Endodermal cell (in vitro differentiated cells): Measurements from ENCODE around the gene CHRNB1. TPM values are rescaled to one million over a fixed set of nuclear protein-coding genes. Genes with fewer than 3 reads are reported as not detected.
"Not testable (repeated sequence)": the region's sequence is repeated elsewhere in the genome, so short reads cannot be mapped to it uniquely, and the experiment has no call there.

Experiments
- DNase-seq: peaks from one replicate; pipeline ENCODE4 v3.0.0-alpha.2; 2017
- H3K27ac ChIP-seq: 2 replicates; pipeline ENCODE4 v1.5.1; 2013; ENCODE audit warnings: mild to moderate bottlenecking, low read depth, low read length, moderate library complexity
- H3K27me3 ChIP-seq: 2 replicates; pipeline ENCODE4 v1.6.1; 2013; ENCODE audit warnings: mild to moderate bottlenecking, low read length, moderate library complexity; ENCODE audit not compliant: insufficient read depth, control insufficient read depth, poor library complexity, severe bottlenecking
- H3K36me3 ChIP-seq: 2 replicates; pipeline ENCODE4 v1.7.0; 2013; ENCODE audit warnings: mild to moderate bottlenecking, low read length, moderate library complexity; ENCODE audit not compliant: control insufficient read depth, insufficient read depth
- H3K4me1 ChIP-seq: one replicate; pipeline ENCODE4 v1.7.0; 2013; ENCODE audit warnings: low read length; ENCODE audit not compliant: control insufficient read depth, insufficient read depth
- H3K4me3 ChIP-seq: 2 replicates; pipeline ENCODE4 v1.5.1; 2013; ENCODE audit warnings: mild to moderate bottlenecking, low read length, moderate library complexity
- H3K9ac ChIP-seq: 2 replicates; pipeline ENCODE4 v1.6.1; 2013; ENCODE audit warnings: mild to moderate bottlenecking, low read length, moderate library complexity; ENCODE audit not compliant: poor library complexity, severe bottlenecking; ENCODE audit errors: extremely low read depth
- H3K9me3 ChIP-seq: 2 replicates; pipeline ENCODE4 v1.6.1; 2013; ENCODE audit warnings: mild to moderate bottlenecking, low read length, moderate library complexity; ENCODE audit not compliant: control insufficient read depth
- H3K27ac Mint-ChIP-seq: 2 replicates; pipeline ENCODE4 v1.8.0; 2020; ENCODE audit warnings: mixed read lengths
- H3K27me3 Mint-ChIP-seq: 2 replicates; pipeline ENCODE4 v1.8.0; 2021; ENCODE audit warnings: mild to moderate bottlenecking, mixed read lengths; ENCODE audit not compliant: insufficient read depth
- H3K36me3 Mint-ChIP-seq: 2 replicates; pipeline ENCODE4 v1.8.0; 2020; ENCODE audit warnings: low read depth, mixed read lengths
- H3K4me1 Mint-ChIP-seq: 2 replicates; pipeline ENCODE4 v1.8.0; 2020; ENCODE audit warnings: mixed read lengths
- H3K4me3 Mint-ChIP-seq: 2 replicates; pipeline ENCODE4 v1.8.0; 2020; ENCODE audit warnings: mild to moderate bottlenecking, moderate library complexity, mixed read lengths
- H3K9me3 Mint-ChIP-seq: 2 replicates; pipeline ENCODE4 v1.8.0; 2020; ENCODE audit warnings: mild to moderate bottlenecking, mixed read lengths
- WGBS, 2 experiments: methylation state at CpG; one replicate each; pipeline versions ENCODE4 v1.1.5 to v1.1.7; 2013; ENCODE audit warnings: missing lambda C conversion rate in 2 of 2, mixed read lengths in 1 of 2; ENCODE audit not compliant: insufficient coverage in 1 of 2, insufficient read length in 1 of 2; 5-methylcytosine and 5-hydroxymethylcytosine counted together
- total RNA-seq, 2 donors: library from RNA; stranded (reverse); fragmentation: NEBNext Ultra II Directional in 1 of 2; extraction: Animal tissue kit (Norgen Biotek cat#: 25700) in 1 of 2; gene quantifications; 2 replicates in 1 of 2; 3 replicates in 1 of 2; pipeline ENCODE4 v1.2.1, GENCODE V29; 2021
- TF ChIP-seq, protein P1 (sequence below): fragments of 200-600 bp; sonication (generic); conservative IDR thresholded peaks from 2 replicates; pipeline ENCODE4 v1.5.0; 2021; ENCODE audit warnings: antibody characterized with exemption, mild to moderate bottlenecking

Gene CHRNB1
- total RNA-seq, 2 donors from 2014 or later, result 8.7 to 11.6 TPM

DNA sequence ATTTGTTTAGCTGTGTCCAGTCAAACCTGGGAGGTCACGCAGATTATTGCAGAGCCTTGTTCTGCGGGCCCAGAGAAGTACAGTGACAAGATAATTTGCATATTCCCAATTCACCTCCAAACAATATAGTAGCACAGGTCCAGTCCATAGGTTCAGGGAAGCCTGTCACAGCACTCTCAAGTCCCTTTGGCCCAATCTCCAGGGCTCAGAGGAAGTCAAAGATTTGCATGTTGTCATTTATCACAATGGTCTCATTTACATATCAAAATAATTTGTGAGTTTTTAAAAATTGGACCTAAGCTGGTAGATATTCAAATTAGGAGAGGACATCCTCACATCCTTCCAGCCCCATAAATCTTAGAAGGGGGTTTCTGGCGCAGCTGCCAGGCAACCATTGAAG, 22.6 kb downstream of the CHRNB1 start:
- DNase-seq, result no peak
- Mint-ChIP-seq H3K4me1 (no peaks in the 10 kb centered on the region), H3K27me3 (no peaks in the 10 kb centered on the region), H3K9me3 (no peaks in the 10 kb centered on the region), H3K4me3 (no peak overlapping the region), H3K36me3 (peaks cover 19% of the 10 kb centered on the region), H3K27ac (no peak overlapping the region)
- TF ChIP-seq, protein P1, sequence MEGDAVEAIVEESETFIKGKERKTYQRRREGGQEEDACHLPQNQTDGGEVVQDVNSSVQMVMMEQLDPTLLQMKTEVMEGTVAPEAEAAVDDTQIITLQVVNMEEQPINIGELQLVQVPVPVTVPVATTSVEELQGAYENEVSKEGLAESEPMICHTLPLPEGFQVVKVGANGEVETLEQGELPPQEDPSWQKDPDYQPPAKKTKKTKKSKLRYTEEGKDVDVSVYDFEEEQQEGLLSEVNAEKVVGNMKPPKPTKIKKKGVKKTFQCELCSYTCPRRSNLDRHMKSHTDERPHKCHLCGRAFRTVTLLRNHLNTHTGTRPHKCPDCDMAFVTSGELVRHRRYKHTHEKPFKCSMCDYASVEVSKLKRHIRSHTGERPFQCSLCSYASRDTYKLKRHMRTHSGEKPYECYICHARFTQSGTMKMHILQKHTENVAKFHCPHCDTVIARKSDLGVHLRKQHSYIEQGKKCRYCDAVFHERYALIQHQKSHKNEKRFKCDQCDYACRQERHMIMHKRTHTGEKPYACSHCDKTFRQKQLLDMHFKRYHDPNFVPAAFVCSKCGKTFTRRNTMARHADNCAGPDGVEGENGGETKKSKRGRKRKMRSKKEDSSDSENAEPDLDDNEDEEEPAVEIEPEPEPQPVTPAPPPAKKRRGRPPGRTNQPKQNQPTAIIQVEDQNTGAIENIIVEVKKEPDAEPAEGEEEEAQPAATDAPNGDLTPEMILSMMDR, result no peak
- no peaks in the 10 kb centered on the region for H3K4me1 ChIP-seq
- 95 to 100% methylated on average over 1 to 3 of the region's 3 CpGs for WGBS, 2 experiments
- H3K4me3 ChIP-seq, result no peak overlapping the region
- no peaks in the 10 kb centered on the region for H3K9me3 ChIP-seq
- H3K27me3 ChIP-seq, result no peaks in the 10 kb centered on the region
- H3K36me3 ChIP-seq, result peaks cover 11% of the 10 kb centered on the region
- no peak overlapping the region for H3K27ac ChIP-seq
- no peak overlapping the region for H3K9ac ChIP-seq

DNA sequence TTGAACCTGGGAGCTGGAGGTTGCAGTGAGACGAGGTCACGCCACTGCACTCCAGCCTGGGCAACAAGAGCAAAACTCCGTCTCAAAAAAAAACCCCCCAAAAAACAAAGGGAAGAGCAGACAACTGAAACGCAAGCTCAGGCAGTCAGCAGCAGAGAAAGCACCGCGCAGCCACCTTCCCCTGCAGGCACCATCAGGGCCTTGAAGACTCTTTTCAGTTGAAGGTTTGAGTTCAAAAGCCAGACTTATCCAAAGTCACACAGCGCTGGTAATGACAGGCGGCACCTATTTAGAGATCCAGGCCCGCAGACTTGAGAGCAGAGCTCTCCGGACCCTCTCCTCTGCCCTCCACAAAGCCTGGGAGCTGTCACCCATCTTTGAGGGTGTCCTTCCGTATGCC, 23.4 kb downstream of the CHRNB1 start:
- peaks cover 18% of the 10 kb centered on the region for H3K36me3 Mint-ChIP-seq
- H3K4me1 ChIP-seq, result no peaks in the 10 kb centered on the region
- TF ChIP-seq, protein P1, result no peak
- no peak overlapping the region for H3K27ac ChIP-seq
- no peak for DNase-seq
- no peaks in the 10 kb centered on the region for H3K27me3 ChIP-seq
- no peaks in the 10 kb centered on the region for H3K9me3 Mint-ChIP-seq
- H3K27ac Mint-ChIP-seq, result peak overlapping the region; percentile 30
- H3K4me1 Mint-ChIP-seq, result no peaks in the 10 kb centered on the region
- no peaks in the 10 kb centered on the region for H3K9me3 ChIP-seq
- no peak overlapping the region for H3K9ac ChIP-seq
- no peak overlapping the region for H3K4me3 ChIP-seq
- no peak overlapping the region for H3K4me3 Mint-ChIP-seq
- no peaks in the 10 kb centered on the region for H3K27me3 Mint-ChIP-seq
- WGBS, 2 experiments, result 94 to 97% methylated on average over 11 of the region's 11 CpGs
- peaks cover 11% of the 10 kb centered on the region for H3K36me3 ChIP-seq

DNA sequence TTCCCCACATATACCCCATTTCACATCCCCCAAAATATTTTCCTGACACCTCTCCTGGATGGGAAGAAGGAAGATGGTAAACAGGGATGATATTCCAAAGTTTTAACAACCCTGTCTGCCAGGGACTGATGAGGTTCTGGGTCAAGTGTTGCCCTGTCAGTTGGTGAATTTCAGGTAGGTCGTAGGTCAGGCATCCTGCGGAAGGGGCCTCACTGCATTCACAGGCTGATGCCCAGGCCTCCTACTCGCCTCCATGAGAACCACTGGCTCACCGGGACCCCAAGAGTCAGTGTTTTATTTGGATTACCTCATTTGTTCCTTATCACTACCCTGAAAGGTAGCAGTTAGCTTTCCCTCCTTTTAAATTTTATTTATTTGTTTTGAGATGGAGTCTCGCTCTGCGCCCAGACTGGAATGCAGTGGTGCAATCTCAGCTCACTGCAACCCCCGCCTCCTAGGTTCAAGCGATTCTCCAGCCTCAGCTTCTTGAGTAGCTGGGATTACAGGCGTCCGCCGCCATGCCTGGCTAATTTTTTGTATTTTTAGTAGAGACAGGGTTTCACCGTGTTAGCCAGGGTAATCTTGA, 24.0 kb downstream of the CHRNB1 start:
- H3K4me1 ChIP-seq, result no peaks in the 10 kb centered on the region
- 87 to 91% methylated on average over 11 to 12 of the region's 12 CpGs for WGBS, 2 experiments
- no peak overlapping the region for H3K4me3 Mint-ChIP-seq
- DNase-seq, result no peak
- peaks cover 17% of the 10 kb centered on the region for H3K36me3 Mint-ChIP-seq
- TF ChIP-seq, protein P1, result no peak
- H3K9me3 ChIP-seq, result no peaks in the 10 kb centered on the region
- H3K27me3 ChIP-seq, result no peaks in the 10 kb centered on the region
- peak overlapping the region; percentile 30 for H3K27ac Mint-ChIP-seq
- H3K9me3 Mint-ChIP-seq, result no peaks in the 10 kb centered on the region
- H3K27me3 Mint-ChIP-seq, result no peaks in the 10 kb centered on the region
- H3K4me3 ChIP-seq, result no peak overlapping the region
- peaks cover 11% of the 10 kb centered on the region for H3K36me3 ChIP-seq
- no peaks in the 10 kb centered on the region for H3K4me1 Mint-ChIP-seq
- no peak overlapping the region for H3K27ac ChIP-seq
- no peak overlapping the region for H3K9ac ChIP-seq

DNA sequence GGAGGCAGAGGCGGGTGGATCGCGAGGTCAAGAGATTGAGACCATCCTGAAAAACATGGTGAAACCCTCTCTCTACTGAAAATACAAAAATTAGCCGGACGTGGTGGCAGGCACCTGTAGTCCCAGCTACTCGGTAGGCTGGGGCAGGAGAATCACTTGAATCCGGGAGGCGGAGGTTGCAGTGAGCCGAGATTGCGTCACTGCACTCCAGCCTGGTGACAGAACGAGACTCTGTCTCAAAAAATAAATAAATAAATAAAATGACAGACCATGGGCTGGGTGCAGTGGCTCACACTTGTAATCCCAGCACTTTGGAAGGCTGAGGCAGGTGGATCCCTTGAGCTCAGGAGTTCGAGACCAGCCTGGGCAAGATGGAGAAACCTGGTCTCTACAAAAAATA, 25.0 kb downstream of the CHRNB1 start:
- not testable (repeated sequence) for DNase-seq, H3K27me3 Mint-ChIP-seq, H3K4me3 Mint-ChIP-seq, H3K4me3 ChIP-seq, H3K9me3 ChIP-seq, H3K27ac Mint-ChIP-seq, H3K4me1 ChIP-seq, H3K9ac ChIP-seq, H3K27me3 ChIP-seq, H3K4me1 Mint-ChIP-seq, H3K9me3 Mint-ChIP-seq, H3K27ac ChIP-seq
- peaks cover 11% of the 10 kb centered on the region for H3K36me3 ChIP-seq
- H3K36me3 Mint-ChIP-seq, result peaks cover 13% of the 10 kb centered on the region
- 88 to 95% methylated on average over 11 to 12 of the region's 12 CpGs for WGBS, 2 experiments

DNA sequence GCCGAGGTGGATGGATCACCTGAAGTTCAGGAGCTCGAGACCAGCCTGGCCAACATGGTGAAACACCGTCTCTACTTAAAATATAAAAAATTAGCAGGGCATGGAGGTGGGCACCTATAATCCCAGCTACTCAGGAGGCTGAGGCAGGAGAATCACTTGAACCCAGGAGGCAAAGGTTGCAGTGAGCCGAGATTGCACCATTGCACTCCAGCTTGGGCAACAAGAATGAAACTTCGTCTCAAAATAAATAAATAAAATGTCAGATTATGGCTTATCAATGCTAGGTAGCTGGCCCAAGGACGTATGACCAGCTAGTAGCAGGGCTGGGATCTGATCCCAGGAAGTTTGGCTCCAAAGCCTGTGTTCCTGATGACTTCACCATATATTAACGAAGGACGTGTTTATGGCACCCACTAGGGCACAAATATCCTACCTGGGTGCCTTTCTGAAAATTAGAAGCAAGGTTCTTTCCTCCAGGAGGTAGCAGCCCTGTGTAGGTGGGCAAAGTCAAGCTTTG, 25.7 kb downstream of the CHRNB1 start:
- H3K36me3 Mint-ChIP-seq, result peaks cover 11% of the 10 kb centered on the region
- not testable (repeated sequence) for H3K4me3 Mint-ChIP-seq, H3K9me3 Mint-ChIP-seq, H3K4me1 ChIP-seq, H3K4me3 ChIP-seq, H3K27me3 ChIP-seq, H3K27ac ChIP-seq, H3K4me1 Mint-ChIP-seq, H3K27ac Mint-ChIP-seq, DNase-seq, H3K9me3 ChIP-seq, H3K27me3 Mint-ChIP-seq, H3K9ac ChIP-seq
- peaks cover 11% of the 10 kb centered on the region for H3K36me3 ChIP-seq
- WGBS, 2 experiments, result 89 to 98% methylated on average over 7 to 8 of the region's 8 CpGs
